ENCODE data around the gene ZNF219.

Gene ZNF219

DNA sequence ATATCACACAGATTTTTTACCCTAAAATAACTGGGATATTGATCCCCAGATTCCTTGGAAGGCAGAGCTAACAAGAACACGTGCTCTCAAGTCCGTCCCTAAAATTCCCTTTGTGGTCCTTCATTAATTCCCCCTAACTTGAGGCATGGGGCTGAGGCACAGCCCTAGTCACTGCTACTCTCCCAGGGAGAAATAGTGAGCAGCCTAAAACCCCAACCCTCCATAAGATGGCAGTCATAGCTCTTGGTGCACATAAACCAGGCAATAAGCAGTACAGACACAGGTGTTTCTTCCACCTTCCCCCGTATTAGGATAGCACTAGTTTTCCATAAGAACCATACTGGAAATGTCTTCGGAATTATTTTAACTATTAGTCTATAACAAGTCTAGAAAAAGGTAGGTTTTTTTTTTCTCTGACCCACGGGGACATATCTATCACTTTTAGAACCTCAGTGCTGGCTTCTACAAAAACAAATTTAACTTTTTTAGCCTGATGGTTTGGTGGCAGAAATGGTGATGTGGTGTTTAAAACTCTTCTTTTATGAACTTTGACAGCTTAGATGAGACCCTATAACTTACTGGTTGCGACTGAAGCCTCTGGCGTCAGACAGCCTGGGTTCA, 31.5 kb downstream of the ZNF219 start:
- peak in 1 of 3 experiments; percentile 40 for DNase-seq

DNA sequence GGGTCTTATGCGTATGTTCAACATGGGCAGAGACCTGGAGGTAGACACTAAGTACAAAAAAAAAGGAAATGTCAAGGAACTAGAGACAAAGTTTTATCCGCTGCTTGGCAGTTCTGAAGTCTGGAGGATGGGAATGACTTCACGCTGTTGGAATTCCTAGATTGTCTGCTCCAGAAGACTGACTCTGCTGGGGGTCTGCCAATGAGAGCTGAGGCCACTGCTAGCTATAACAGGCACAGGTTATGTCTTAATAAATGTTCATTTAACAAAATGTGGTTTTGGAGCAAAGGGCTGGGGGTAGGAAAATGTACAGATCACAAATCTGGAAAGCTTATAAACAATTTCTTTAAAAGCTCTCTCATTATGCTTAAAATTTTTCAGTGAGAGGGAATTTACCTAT, 35.0 kb downstream of the ZNF219 start:
- no peak for DNase-seq

DNA sequence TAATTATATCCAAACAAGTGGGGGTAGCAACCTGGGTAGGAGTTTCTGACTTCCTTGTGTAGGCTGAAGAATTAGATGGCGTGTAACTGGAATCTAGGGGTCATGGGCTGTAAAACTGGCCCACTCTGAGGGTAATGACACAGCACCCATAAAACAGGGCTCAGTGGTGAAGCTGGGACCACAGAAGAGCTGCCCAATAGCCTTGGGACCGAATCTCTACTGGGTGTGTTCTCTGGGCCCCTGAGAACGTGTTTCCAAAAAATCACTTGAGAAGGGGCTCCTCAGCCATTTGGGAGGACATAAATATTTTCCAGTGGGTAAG, 37.1 kb downstream of the ZNF219 start:
- DNase-seq, result no peak

DNA sequence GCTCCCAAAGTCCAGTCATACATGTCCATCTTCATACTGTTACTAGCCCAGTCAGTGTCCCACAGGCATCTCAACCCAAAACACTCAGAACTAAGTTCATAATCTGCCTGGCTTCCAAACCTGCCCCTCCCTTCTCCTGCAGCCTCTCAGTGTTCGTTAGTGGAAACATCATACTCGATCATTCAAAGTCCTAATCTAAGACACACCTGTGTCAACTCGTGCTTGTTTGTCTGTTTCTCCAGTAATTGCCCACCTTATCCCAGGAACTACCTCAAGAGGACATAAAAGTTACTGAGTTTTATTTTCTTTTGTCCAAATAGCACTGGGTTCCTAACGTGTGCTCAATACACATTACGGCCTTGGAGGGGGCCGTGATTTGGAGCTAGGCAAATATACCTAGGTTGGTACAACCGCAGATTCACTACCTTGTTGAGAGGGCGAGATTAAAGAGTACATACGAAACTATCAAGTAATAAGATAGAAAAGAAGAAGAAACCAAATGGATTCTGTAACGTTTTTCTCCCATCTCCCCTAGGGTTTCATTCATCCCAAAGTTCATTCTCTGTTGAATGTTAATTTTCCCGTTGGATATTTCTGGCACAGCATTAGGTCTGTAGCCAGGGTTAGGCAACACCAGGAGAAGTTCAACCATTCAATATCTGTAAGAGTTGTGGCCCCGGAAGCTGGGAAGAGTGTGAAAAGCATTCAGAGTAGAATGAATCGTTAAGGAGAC, 37.7 kb downstream of the ZNF219 start:
- DNase-seq, result no peak

DNA sequence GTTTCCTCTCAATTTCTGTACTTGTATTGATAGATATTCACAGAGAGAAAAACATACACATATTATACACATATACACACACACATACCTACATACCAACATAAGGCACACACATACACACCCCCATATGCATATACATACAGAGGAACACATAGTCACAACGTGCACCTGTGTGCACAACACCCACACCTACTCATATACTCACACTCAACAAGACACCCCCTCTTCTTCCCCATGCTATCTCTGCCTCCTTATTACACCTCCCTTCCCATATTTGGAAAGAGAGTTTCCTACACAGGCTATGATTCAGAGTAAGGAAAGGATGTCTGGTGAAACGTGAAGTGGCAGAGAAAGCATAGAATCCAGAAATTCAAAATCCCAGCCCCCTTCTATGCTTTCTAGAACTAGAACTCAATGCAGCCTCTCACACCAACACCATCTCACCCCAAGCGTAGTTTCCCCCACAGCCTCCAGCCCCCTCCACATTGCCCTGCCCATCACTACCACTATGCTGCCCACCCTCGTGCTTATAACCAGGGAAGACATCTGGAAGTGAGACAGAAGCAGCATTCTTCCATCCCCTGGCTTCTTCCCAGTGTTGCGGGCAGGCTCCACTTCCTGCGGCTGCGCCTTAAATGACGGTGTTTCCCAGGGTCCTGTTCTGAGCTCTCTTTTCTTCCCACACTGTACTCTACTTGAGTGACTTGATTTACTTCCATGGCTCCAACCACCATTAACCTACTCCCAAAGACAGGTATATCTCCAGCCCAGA, 38.4 kb downstream of the ZNF219 start:
- no peak for DNase-seq

DNA sequence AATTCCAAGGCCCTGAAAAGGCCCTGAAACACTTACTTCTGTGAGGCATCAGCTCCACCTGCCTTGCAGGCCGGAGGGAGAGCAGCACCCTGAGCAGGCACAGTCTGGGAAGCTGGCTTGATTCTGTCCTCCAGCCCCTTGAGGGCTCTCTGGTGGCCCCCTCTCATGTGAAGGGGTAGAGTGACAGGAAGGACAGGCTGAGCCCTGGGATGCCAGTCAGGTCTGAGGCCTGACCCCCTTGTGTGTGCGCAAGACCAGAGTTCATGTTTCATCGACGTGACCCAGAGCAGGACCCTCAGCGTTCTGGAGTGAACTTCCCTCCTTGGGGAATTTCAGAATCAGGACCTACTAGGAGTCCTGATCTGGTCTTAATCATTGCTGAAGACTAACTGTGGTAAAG, 39.6 kb downstream of the ZNF219 start:
- DNase-seq, result no peak

DNA sequence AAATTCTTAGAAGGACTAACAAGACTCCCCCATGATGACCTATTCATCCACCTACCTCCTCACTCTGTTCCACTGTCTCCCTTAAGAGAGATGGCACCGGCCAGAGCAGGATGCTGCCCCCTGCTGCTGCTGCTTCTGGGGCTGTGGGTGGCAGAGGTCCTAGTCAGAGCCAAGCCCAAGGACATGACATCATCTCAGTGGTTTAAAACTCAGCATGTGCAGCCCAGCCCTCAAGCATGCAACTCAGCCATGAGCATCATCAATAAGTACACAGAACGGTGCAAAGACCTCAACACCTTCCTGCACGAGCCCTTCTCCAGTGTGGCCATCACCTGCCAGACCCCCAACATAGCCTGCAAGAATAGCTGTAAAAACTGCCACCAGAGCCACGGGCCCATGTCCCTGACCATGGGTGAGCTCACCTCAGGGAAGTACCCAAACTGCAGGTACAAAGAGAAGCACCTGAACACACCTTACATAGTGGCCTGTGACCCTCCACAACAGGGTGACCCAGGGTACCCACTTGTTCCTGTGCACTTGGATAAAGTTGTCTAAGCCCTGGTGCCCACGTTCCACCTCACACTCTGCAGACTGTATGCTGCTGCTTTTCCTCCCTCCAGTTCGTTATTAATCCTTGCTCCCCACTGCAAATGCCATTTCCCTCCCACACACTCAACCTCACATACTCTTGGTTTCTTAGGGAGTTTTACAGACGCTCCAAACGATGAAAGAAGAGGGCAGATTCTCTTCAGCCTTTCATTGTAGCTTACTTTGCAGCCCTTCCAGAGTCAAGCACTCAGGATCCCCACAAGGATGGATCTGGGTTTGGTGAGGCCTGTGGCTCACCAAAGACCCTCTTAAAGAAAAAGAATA, 40.4 kb downstream of the ZNF219 start, which contains the start of gene RNASE8:
RNASE8 (plus strand) TSS at position 20 of the 873 bp plus-strand sequence; CDS start at position 91, 71 bp downstream.
- DNase-seq, result no peak

DNA sequence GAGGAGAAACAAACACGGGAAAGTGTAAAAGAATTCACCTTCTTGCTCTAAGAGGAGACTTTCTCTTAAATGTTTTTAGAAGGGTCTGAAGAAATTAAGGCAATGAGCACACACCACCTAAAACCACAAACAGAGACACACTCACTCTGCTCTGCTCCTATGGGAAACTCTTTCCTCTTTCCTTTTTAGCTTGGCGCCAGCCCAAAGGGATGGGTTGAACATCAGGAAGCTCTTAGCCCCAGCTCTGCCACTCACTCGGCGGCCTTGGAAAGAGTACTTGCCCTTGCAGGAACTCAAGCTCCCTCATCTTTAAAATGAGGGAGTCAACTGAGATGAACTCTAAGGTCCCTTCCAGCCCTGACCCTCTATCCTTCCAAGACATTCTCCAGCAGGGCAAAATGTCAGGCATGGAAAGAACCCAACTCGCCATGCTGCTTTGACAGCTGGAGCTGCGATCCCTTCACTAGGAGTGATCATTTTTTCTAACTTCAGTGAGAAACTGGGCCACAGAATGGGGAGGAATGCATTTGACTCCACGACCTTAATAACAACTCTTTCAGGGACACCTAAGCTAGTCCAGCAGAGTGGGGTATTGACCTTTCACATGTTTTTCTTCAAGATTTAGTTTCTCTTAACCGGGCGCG, 41.8 kb downstream of the ZNF219 start:
- no peak for DNase-seq

DNA sequence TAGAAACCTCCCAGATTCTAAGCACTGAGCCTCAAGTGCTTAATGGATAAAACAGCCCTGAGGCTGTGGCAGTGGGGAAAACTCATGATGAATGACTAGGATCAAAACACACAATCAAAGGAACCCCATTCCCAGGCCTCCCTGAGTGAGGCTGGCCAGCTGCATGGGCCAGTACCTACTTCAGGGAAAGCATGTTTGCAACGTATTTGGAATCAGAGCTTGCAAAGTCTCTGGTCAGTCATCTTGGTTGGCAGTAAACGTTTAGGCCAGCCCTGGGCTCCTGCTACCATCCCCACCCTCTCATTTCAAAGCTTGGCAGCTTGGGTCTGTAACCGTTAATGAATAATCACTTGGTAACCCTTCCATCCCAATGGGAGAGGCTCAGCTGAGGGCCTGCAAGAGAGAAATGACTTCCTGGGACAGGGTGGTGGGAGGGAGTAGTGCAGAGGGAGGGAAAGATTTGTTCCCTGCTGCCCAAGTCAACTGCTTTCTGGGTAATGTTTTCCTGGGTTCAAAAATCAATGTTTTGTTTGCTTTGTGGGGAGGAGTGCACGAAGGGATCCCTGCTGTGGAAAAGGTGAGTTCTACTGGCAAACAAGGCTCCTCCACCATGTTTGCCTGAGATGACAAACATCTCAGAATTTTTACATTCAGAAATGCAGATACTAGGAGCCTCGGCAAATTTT, 42.9 kb downstream of the ZNF219 start:
- DNase-seq, result peak in 1 of 3 experiments; percentile 36

DNA sequence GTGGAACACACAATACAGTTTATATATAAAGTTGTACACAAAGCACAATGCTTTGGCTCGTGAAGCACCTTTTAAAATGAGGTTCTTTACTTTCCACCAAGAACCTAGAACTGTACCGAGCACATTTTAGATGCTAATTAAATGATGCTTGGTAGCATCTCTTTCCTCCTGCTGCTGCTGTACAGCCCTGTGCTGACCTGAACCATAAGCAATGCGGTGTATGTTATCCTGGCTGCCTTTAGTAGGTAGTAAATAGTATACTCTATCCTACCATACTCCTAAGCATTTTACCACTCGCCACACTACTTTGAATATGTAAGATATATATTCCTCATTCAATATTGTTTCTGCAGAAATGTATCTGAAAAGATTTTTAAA, 43.7 kb downstream of the ZNF219 start:
- no peak for DNase-seq

DNA sequence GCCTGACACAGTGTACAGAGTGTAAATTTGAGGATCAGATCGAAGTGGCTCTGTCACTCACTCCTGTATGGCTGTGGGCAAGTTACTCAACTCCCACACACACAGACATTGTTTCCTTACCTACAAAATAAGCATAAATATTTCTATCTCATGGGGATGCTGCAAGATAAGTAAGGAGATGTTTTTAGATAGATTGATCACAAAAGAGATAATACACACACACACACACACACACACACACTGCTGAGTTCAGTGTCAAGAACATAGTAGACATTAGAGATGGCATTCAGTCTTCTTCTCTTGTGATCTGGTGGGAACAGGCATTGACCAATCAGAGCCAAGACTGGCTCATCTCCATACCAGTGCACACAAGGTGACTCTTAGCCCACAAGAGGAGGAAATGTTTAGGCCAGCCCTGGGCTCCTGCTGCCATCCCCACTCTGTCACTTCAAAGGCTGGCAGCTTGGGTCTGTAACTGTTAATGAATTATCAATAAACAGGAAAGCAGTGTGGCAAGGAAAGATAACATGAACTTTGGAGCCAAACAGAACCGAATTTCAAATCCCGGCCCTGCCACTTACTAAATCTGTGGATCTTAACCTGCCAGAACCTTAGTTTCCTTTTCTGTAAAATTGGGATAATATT, 44.2 kb downstream of the ZNF219 start:
- no peak for DNase-seq

DNA sequence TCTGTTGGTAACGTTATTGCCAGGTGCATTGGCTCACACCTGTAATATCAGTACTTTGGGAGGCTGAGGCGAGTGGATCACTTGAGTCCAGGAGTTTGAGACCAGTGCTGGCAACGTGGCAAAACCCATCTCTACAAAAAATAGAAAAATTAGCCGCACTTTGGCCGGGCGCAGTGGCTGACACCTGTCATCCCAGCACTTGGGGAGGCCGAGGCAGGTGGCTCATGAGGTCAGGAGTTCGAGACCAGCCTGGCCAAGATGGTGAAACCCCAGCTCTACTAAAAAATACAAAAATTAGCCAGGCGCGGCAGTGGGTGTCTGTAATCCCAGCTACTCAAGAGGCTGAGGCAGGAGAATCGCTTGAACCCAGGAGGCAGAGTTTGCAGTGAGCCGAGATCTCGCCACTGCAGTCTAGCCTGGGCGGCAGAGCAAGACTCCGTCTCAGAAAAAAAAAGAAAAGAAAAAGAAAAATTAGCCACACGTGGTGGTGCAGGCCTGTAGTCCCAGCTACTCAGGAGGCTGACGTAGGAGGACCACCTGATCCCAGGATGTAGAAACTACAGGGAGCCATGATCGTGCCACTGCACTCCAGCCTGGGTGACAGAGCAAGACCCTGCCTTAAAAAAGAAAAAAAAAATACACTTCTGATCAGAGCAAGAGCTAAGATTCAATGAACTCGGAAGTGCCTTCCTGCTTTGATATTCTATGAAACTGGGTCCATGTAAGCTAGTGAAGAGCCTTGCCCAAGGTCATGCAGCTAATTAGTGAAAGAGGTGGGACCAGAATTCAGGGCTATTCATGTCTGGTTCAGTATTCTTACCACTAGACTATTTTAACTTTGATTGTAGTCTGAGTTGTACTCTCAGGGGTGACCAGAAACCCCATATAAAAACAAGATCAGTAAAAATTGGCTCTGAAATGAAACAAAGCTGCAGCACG, 45.0 kb downstream of the ZNF219 start:
- DNase-seq, result no peak

DNA sequence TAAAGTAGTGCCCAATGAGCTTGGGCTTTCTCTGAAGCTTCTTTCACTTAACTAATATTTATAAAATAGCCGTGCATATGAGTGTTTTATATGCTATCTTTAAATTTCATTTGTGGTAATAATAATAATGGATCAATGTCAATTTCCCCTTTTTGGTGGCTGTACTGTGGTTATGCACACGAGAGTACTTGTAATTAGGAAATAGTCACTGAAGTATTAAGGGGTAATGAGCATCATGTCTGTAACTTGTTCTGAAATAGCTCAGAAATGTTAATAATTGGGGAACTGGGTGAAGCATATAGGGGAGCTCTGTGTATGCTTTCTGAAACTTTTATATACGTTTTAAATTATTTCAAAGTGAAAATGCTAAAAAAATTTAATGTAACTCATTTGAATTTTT, 47.9 kb downstream of the ZNF219 start:
- no peak for DNase-seq

DNA sequence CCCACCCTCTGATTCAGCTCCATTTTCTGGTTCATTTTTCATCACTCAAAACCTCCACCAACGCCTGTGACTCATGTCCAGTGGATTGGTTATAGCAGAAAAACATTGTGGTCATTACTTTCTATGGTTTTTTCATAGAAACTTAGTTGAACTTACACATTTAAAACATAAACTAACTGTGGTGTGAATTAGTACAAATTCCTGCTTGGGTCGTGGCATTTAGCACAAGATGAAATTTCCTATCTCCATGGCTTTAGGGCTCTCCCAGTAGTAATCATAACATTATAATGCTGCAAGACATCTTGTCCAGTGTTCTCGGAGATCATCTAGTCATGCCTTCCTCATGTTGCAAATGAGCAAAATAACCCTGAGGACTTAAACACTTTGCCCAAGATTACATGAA, 49.2 kb downstream of the ZNF219 start:
- no peak for DNase-seq

DNA sequence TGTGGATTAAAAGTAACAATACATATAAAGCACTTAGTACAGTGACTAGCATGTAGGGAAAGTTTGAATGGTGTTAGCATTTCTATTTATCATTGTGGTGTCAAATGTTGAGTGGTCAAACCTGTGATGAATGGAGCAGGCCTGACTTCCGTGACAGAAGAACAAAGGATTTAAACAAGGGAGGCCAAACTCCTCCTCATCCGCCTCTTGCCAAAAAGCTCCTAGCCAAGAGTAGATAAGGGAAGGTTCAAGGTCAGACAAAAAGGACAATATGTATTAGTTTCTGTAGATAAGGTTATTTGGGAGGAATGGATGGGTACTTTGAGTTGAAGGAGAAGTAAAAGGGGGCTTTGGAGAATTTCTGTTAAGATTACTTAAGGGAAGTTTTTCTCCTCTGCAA, 49.8 kb downstream of the ZNF219 start:
- DNase-seq, result no peak

DNA sequence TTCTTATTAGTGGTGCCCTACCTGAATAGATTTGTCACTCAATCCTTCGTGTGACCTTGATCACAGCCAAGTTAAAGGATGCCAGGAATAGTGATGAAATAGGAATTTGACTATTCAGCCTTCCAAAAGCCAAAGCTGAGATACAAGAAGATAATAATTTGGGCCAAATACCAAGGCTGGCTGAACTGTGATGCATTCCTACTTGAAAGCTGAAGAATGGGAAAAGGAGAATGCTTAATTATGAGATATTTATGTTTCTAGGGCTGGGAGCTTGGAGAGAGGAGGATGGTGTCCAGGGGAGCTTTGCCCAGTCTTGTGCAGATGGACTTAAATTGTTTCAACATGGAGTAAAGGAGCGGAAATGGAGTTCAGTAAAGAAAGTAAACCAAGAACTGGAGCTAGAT, 51.1 kb downstream of the ZNF219 start:
- no peak for DNase-seq

DNA sequence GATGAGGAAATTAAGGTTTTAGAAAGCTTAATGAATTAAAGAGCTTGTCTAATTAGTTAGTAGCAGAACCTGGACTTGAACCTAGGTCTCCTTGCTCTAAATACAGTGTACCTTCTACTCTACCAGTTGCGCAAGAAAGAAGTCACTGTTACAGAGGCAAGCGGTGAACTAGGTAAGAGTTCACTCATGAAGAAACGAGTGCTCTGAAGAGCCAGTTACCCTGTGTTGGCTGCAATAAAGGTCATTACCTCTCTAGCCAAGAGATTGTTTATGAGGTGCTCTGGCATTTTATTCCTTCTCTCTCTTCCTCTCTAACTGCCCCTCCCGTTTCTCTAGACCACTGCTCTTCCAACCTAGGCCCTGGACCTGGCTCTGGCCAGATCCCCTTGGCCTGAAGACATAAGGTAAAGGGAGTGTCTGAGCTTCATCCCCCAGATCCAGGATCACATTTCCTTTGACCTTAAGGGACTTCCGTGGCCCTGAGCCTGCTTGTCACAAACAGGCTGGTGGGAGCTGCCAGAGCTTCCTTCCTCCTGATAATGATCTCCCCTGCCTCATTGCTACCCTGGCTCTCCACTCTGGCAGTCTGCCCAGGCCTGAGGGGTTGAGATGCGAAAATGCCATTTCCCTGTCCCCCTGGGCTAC, 54.4 kb downstream of the ZNF219 start:
- DNase-seq, result peak in 1 of 3 experiments; percentile 5

DNA sequence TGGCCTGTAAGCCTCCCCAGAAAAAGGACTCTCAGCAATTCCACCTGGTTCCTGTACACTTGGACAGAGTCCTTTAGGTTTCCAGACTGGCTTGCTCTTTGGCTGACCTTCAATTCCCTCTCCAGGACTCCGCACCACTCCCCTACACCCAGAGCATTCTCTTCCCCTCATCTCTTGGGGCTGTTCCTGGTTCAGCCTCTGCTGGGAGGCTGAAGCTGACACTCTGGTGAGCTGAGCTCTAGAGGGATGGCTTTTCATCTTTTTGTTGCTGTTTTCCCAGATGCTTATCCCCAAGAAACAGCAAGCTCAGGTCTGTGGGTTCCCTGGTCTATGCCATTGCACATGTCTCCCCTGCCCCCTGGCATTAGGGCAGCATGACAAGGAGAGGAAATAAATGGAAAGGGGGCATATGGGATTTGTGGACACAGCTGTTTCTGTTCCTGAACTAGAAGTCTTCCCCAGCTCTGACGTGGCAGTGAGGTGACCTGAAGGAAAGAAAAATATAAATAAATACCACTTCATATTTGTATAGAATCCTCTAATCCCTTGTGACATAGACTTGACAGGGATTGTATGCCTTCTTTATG, 55.0 kb downstream of the ZNF219 start:
- no peak for DNase-seq

DNA sequence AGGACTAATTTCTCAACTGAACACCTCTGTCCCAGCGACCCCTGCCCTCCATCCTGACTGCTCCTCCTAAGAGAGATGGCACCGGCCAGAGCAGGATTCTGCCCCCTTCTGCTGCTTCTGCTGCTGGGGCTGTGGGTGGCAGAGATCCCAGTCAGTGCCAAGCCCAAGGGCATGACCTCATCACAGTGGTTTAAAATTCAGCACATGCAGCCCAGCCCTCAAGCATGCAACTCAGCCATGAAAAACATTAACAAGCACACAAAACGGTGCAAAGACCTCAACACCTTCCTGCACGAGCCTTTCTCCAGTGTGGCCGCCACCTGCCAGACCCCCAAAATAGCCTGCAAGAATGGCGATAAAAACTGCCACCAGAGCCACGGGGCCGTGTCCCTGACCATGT, 55.5 kb downstream of the ZNF219 start:
- no peak for DNase-seq
